Astrocyte of the cerebellum (primary cell): ENCODE measurements around the gene POLR3B.
A peak's percentile ranks its signal among the peaks of the same experiment; 100 is the strongest.
"Not testable (repeated sequence)": the region's sequence is repeated elsewhere in the genome, so short reads cannot be mapped to it uniquely, and the experiment has no call there.

Experiments used
- DNase-seq: peaks from one replicate; pipeline ENCODE4 v3.0.0-alpha.2; 2011; ENCODE audit warnings: low read depth
- H3K4me3 ChIP-seq: 2 replicates; pipeline ENCODE4 v1.5.1; 2011; ENCODE audit warnings: mild to moderate bottlenecking, low read depth, low read length, moderate library complexity
- in situ Hi-C: cut with HindIII; loops from 2 replicates; pipeline ENCODE4 v1.10.0; 2017; ENCODE audit warnings: low sequenced_read_pairs
- TF ChIP-seq, protein P1 (sequence below): IDR thresholded peaks from 2 replicates; pipeline ENCODE4 v1.5.1; 2012; ENCODE audit warnings: low read length, low read depth, moderate library complexity, mild to moderate bottlenecking; ENCODE audit errors: missing control alignments

Gene POLR3B

DNA sequence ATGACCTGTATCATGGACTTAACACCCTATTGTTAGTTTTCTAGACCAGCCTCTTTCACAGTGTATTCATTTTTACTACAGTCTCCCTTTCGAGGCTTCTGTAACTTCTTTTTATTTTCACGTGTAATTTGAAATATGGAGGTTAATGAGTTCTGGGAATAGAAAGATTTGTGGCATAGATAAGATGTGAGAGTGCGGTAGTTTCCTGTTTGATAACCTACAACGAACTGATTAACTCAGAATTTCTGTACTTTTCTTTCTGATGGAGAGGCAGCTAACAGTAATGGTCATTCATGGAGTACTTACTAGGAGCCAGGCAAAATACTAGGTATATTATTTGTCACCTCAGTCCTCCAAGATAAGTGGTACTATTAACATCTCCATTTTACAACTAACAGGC, 21.2 kb downstream of the POLR3B start:
- no peak for DNase-seq
- H3K4me3 ChIP-seq: no peak overlapping the region
- in situ Hi-C loops: no loop called here
- TF ChIP-seq, protein P1, sequence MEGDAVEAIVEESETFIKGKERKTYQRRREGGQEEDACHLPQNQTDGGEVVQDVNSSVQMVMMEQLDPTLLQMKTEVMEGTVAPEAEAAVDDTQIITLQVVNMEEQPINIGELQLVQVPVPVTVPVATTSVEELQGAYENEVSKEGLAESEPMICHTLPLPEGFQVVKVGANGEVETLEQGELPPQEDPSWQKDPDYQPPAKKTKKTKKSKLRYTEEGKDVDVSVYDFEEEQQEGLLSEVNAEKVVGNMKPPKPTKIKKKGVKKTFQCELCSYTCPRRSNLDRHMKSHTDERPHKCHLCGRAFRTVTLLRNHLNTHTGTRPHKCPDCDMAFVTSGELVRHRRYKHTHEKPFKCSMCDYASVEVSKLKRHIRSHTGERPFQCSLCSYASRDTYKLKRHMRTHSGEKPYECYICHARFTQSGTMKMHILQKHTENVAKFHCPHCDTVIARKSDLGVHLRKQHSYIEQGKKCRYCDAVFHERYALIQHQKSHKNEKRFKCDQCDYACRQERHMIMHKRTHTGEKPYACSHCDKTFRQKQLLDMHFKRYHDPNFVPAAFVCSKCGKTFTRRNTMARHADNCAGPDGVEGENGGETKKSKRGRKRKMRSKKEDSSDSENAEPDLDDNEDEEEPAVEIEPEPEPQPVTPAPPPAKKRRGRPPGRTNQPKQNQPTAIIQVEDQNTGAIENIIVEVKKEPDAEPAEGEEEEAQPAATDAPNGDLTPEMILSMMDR: no peak

DNA sequence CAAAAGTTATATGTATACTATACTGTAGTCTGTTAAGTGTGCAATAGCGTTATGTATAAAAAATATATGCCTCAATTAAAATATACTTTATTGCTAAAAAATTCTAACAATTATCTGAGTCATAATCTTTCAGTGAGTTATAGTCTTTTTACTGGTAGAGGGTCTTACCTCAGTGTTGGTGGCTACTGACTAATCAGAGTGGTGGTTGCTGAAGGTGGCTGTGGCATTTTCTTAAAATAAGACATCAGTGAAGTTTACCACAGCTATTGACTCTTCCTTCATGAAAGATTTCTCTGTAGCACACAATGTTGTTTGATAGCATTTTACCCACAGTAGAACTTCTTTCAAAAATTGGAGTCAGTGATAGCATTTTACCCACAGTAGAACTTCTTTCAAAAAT, 23.4 kb downstream of the POLR3B start:
- no peak overlapping the region for H3K4me3 ChIP-seq
- in situ Hi-C loops: loop anchor here (5.0 to 10.0 kb wide), 2 partner anchors 454 to 541 kb away; no protein-coding TSS in a partner anchor
- TF ChIP-seq, protein P1: no peak
- DNase-seq: no peak

DNA sequence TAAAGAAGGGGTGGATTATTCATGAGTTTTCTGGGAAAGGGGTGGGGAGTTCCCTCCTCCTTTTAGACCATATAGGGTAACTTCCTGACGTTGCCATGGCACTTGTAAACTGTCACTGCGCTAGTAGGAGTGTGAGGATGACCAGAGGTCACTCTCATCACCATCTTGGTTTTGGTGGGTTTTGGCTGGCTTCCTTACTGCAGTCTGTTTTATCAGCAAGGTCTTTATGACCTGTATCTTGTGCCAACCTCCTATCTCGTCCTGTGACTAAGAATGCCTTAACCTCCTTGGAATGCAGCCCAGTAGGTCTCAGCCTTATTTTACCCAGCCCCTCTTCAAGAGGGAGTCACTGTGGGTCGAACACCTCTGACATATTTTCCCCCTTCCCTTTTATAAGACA, 24.3 kb downstream of the POLR3B start:
- not testable (repeated sequence) for H3K4me3 ChIP-seq, DNase-seq
- in situ Hi-C loops: loop anchor here (5.0 to 10.0 kb wide), 2 partner anchors 453 to 540 kb away; no protein-coding TSS in a partner anchor

DNA sequence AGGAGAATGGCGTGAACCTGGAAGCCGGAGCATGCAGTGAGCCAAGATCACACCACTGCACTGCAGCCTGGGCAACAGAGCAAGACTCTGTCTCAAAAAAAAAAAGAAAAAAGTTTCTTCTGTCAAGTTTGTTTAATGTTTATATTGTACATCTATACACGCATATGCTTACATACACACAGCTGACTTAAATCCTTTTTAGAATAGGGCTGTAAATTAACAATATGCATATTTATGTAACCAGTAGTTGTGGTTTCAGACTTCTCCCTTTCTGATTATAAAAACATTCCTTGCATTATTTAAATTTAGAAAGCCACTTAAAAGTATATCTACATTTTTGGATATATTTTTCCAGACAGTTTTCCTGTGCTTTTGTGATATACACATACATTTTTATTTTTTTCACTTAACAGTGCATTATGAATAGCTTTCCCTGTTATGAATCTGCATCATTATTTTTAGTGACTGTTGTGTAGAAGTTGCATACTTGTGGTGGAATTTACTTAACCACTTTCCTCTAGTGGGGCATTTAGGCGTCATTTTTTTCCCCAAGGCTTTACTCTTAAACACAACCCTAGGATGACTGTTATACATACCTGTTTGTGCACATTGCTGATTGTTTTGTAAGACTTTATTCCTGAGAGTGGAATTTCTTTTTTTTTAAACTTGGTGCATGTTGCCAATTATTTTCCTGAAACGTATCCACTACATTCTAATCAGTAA, 29.4 kb downstream of the POLR3B start:
- peak; percentile 63 for DNase-seq
- H3K4me3 ChIP-seq: no peak overlapping the region
- TF ChIP-seq, protein P1: no peak
- in situ Hi-C loops: loop anchor here (10.0 kb wide), 1 partner anchor 448 kb away; no protein-coding TSS in a partner anchor

DNA sequence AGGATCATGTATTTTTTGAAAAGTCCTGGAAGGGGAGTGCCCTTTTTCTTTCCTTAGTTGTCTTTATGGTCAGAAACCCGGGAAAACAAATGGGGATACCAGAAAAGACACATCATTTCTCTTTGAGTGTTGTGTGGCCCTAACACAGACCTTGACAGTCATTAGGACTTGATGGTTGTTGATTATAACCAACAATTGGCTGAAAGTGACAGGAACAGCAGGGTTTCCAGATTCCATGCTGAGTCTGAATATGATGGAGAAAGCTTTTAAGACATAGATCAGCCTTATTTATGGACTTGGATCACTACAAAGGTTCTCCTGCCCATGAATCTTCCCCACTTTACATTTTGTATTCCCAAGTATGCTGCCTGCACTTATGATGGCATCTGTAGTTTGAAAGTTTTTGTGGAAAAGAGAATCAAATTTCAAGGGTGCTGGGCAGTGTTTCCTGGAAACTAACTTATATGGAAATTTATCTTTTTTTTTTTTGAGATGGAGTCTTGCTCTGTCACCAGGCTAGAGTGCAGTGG, 30.4 kb downstream of the POLR3B start:
- no peak for DNase-seq
- no peak overlapping the region for H3K4me3 ChIP-seq
- in situ Hi-C loops: loop anchor here (10.0 kb wide), 1 partner anchor 447 kb away; no protein-coding TSS in a partner anchor
- TF ChIP-seq, protein P1: no peak

DNA sequence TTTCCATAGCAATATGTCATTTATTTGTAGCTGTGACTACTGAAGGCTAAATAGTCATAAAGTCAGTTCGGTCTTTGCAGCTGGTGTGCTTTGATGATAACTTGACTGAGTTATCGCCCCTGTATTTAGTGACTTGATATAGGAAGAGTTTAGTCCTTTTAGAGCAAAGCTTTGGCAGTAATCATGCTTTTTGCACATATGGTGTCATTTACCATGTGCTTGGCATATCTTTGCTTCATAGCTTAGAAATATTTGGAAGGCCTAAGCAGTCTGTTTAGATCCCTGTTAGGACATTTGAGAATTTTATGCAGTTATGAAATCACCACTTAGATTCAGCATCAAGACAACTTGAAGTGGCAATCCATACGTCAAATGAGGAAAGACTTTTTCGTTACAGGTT, 31.6 kb downstream of the POLR3B start:
- TF ChIP-seq, protein P1: no peak
- H3K4me3 ChIP-seq: no peak overlapping the region
- DNase-seq: no peak
- in situ Hi-C loops: loop anchor here (10.0 kb wide), 1 partner anchor 446 kb away; no protein-coding TSS in a partner anchor

DNA sequence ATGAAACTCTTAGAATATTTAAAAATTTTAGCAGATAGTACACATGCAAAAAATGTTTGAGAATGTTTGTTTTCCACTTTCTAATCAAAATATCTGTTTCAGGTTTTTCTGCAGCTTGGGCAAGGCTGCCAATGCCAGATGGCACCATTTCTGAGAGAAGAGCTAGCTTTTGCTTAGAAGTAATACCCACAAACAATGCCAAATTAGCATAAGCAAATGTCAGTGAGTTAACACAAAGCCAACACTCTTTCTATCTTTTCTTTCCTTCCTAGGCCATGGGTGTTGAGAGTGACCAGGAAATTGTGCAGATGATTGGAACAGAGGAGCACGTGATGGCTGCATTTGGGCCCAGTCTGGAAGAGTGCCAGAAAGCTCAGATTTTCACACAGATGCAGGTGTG, 35.2 kb downstream of the POLR3B start:
- in situ Hi-C loops: no loop called here
- no peak overlapping the region for H3K4me3 ChIP-seq
- no peak for DNase-seq
- TF ChIP-seq, protein P1: no peak
